Measurements from ENCODE around the gene SYT2. TPM values are rescaled to one million over a fixed set of nuclear protein-coding genes. Genes with fewer than 3 reads are reported as not detected.

The SYT2 gene
- total and polyA plus RNA-seq, 10 of the 15 experiments (the other 5 are each of a cell fraction or from before 2014, with no cell fraction given), result not detected

DNA sequence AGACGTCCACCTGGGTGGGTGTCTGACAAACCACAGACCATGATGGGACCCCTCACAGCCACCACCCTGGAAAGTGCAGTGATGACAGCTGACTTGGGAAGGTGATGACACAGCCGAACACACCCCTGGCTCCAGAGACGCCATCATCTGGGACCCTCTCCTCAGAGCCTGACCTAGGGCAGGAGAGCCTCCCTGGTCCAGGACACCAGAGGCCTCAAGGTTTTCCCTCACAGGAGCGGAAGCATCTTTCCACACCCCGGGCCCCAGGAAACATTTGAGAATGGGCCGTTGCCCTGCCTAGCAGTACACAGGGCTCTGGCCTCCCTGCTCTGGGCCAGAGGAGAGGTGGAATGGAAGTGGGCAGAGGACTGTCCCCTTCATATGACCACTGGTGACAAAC lies 79.7 kb downstream of the SYT2 start:
- no peak for DNase-seq (ENCODE audit: low read depth, low spot score)
- Histone ChIP-seq H3K27me3 (replicated peaks in 1 of 2; ENCODE audit: control insufficient read depth in 2 of 2, insufficient read depth in 2 of 2, low read length in 1 of 2) (no peaks in the 10 kb centered on the region; a peak in 1 of 4 replicates), H3K4me2 (ENCODE audit: control insufficient read depth, insufficient read depth) (no peak overlapping the region), H2AFZ (ENCODE audit: control insufficient read depth, low read depth, low read length) (no peak overlapping the region), H3K36me3 (ENCODE audit: control insufficient read depth in 2 of 2, insufficient read depth in 2 of 2, low read length in 1 of 2) (no peaks in the 10 kb centered on the region), H3K9me3 (replicated peaks; ENCODE audit: control insufficient read depth, insufficient read depth, low read length) (no peaks in the 10 kb centered on the region), H4K20me1 (ENCODE audit: control insufficient read depth, insufficient read depth) (no peaks in the 10 kb centered on the region; the same call in 1 of the 2 replicates), H3K4me1 (ENCODE audit: control insufficient read depth, insufficient read depth, low read length) (peaks cover 21% of the 10 kb centered on the region), H3K4me3 (no peak overlapping the region), H3K9ac (ENCODE audit: control insufficient read depth, insufficient read depth, low read length) (no peak overlapping the region), H3K27ac (ENCODE audit: control insufficient read depth, insufficient read depth) (no peak overlapping the region), H3K79me2 (ENCODE audit: control insufficient read depth, insufficient read depth, low read length) (no peaks in the 10 kb centered on the region)
- 44% methylated on average over 6 of the region's 6 CpGs for WGBS (ENCODE audit: insufficient coverage, insufficient replicate concordance, low lambda C conversion rate, missing lambda C conversion rate)
- ATAC-seq, result no peak
- ChIA-PET POLR2A (no interaction called here), CTCF (interaction anchor here (0.8 to 1.6 kb wide), 2 partner anchors 44 to 89 kb away, joined by 4 to 5 read pairs; no protein-coding TSS in a partner anchor), SMC1A (ENCODE audit: uncharacterized antibody, unreplicated experiment) (no interaction called here), RAD21 (ENCODE audit: unreplicated experiment) (no interaction called here)
- TF ChIP-seq SMC3 (IDR thresholded peaks at IDR 0.05; ENCODE audit: borderline replicate concordance, low read length), result no peak
- TF ChIP-seq ZBTB4 (CRISPR knock-in tag; IDR thresholded peaks at IDR 0.05), result no peak
- TF ChIP-seq ZBED1 (IDR thresholded peaks at IDR 0.05; ENCODE audit: borderline replicate concordance), result no peak
- no peak for TF ChIP-seq CEBPZ (IDR thresholded peaks at IDR 0.05; ENCODE audit: low read depth, low read length)
- no peak for TF ChIP-seq YBX1 (IDR thresholded peaks at IDR 0.05)
- TF ChIP-seq BACH1 (IDR thresholded peaks at IDR 0.05; ENCODE audit: borderline replicate concordance), result no peak
- no peak for TF ChIP-seq E2F4 (IDR thresholded peaks at IDR 0.05; ENCODE audit: low read depth, low read length)
- TF ChIP-seq, protein P1, sequence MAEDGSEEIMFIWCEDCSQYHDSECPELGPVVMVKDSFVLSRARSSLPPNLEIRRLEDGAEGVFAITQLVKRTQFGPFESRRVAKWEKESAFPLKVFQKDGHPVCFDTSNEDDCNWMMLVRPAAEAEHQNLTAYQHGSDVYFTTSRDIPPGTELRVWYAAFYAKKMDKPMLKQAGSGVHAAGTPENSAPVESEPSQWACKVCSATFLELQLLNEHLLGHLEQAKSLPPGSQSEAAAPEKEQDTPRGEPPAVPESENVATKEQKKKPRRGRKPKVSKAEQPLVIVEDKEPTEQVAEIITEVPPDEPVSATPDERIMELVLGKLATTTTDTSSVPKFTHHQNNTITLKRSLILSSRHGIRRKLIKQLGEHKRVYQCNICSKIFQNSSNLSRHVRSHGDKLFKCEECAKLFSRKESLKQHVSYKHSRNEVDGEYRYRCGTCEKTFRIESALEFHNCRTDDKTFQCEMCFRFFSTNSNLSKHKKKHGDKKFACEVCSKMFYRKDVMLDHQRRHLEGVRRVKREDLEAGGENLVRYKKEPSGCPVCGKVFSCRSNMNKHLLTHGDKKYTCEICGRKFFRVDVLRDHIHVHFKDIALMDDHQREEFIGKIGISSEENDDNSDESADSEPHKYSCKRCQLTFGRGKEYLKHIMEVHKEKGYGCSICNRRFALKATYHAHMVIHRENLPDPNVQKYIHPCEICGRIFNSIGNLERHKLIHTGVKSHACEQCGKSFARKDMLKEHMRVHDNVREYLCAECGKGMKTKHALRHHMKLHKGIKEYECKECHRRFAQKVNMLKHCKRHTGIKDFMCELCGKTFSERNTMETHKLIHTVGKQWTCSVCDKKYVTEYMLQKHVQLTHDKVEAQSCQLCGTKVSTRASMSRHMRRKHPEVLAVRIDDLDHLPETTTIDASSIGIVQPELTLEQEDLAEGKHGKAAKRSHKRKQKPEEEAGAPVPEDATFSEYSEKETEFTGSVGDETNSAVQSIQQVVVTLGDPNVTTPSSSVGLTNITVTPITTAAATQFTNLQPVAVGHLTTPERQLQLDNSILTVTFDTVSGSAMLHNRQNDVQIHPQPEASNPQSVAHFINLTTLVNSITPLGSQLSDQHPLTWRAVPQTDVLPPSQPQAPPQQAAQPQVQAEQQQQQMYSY (CRISPR knock-in tag; IDR thresholded peaks at IDR 0.05), result no peak
- TF ChIP-seq NFYB (IDR thresholded peaks at IDR 0.05; ENCODE audit: insufficient read depth, low read depth, low read length), result no peak
- no peak for TF ChIP-seq ZZZ3 (IDR thresholded peaks at IDR 0.05; ENCODE audit: control insufficient read depth, insufficient read length, low read depth)
- TF ChIP-seq HDGF (IDR thresholded peaks at IDR 0.05), result no peak
- TF ChIP-seq EED (IDR thresholded peaks at IDR 0.05; ENCODE audit: low read depth), result no peak
- intact Hi-C loops (cut with micrococcal nuclease; ENCODE audit: unreplicated experiment) (no loop called here), in situ Hi-C loops (cut with MboI) (no loop called here)
- BruUV-seq (replicated peaks), result no TSS peak
- FAIRE-seq, result no peak
